Right lobe of liver (tissue), 4 donors: ENCODE data around the gene DDR2.

Experiments
- CTCF ChIP-seq, 4 donors: fragments of 200-600 bp in 3 of 4; fragments of 450-650 bp in 1 of 4; IDR thresholded peaks; one replicate each; pipeline versions ENCODE4 v1.5.1 to v1.8.0; 2016 to 2022; ENCODE audit warnings: antibody characterized with exemption in 4 of 4, mild to moderate bottlenecking in 2 of 4
- POLR2A ChIP-seq: fragments of 450-650 bp; IDR thresholded peaks from one replicate; pipeline ENCODE4 v1.6.1; 2017; ENCODE audit warnings: antibody characterized with exemption, mild to moderate bottlenecking
- donor health status: DM: no; HTN: no; CAD: no.
- donor health status: DM: no; HTN: no; CAD: no.
- donor health status: DM: no; HTN: yes; CAD: no.

- no peak for TF ChIP-seq POLR2A
- no peak for TF ChIP-seq CTCF (IDR thresholded peaks at IDR 0.05)
These were observed 108.5 kb downstream of the DDR2 start for GRCh38 chr1:162740755-162741154.
